Middle frontal gyrus (tissue), 1 donor: ENCODE measurements around the gene CEP83.
"Not testable (repeated sequence)": the region's sequence is repeated elsewhere in the genome, so short reads cannot be mapped to it uniquely, and the experiment has no call there.

ENCODE experiments used
- DNase-seq: peaks from one replicate; pipeline ENCODE4 v3.0.0-alpha.2; 2015; ENCODE audit warnings: low spot score; ENCODE audit errors: extremely low spot score

Gene CEP83

GRCh38 chr12:94380507-94380906 is 79.2 kb downstream of the CEP83 start:
- no peak for DNase-seq

GRCh38 chr12:94379479-94380113 is 80.1 kb downstream of the CEP83 start:
- DNase-seq: no peak

GRCh38 chr12:94377599-94377998 is 82.1 kb downstream of the CEP83 start:
- no peak for DNase-seq

- no peak for DNase-seq
Observed at GRCh38 chr12:94374124-94374523, 85.5 kb downstream of the CEP83 start.

GRCh38 chr12:94372461-94372860 is 87.2 kb downstream of the CEP83 start:
- no peak for DNase-seq

- DNase-seq: no peak
Observed at GRCh38 chr12:94362653-94363052, 97.0 kb downstream of the CEP83 start.

- no peak for DNase-seq
Observed at GRCh38 chr12:94359761-94360160, 99.9 kb downstream of the CEP83 start.

GRCh38 chr12:94353130-94353529 is 106.5 kb downstream of the CEP83 start:
- no peak for DNase-seq

- DNase-seq: no peak
Observed at GRCh38 chr12:94340573-94340972, 119.1 kb downstream of the CEP83 start.

GRCh38 chr12:94338006-94338794 is 121.5 kb downstream of the CEP83 start:
- no peak for DNase-seq

- no peak for DNase-seq
Observed at GRCh38 chr12:94336211-94336925, 123.3 kb downstream of the CEP83 start.

- DNase-seq: no peak
Observed at GRCh38 chr12:94333396-94333795, 126.3 kb downstream of the CEP83 start.

- no peak for DNase-seq
Observed at GRCh38 chr12:94329366-94329765, 130.3 kb downstream of the CEP83 start.

GRCh38 chr12:94327809-94328208 is 131.9 kb downstream of the CEP83 start:
- no peak for DNase-seq

GRCh38 chr12:94326727-94327126 is 132.9 kb downstream of the CEP83 start:
- DNase-seq: no peak

- DNase-seq: no peak
Observed at GRCh38 chr12:94326234-94326633, 133.4 kb downstream of the CEP83 start.

- DNase-seq: no peak
Observed at GRCh38 chr12:94322346-94322745, 137.3 kb downstream of the CEP83 start.

GRCh38 chr12:94320109-94320508 is 139.6 kb downstream of the CEP83 start:
- no peak for DNase-seq

GRCh38 chr12:94318181-94318580 is 141.5 kb downstream of the CEP83 start:
- no peak for DNase-seq

GRCh38 chr12:94316600-94316999 is 143.1 kb downstream of the CEP83 start:
- not testable (repeated sequence) for DNase-seq

GRCh38 chr12:94312378-94312777 is 147.3 kb downstream of the CEP83 start:
- DNase-seq: no peak

- DNase-seq: no peak
Observed at GRCh38 chr12:94309373-94309772, 150.3 kb downstream of the CEP83 start.
